HG03378 (cell line): ENCODE measurements around the gene ST3GAL3.

ENCODE experiments used
- ATAC-seq: cut with Tn5 transposase; IDR thresholded peaks from one replicate; pipeline ENCODE4 v1.9.1; 2021; ENCODE audit warnings: mild to moderate bottlenecking, moderate library complexity; ENCODE audit not compliant: unreplicated experiment

The ST3GAL3 gene

DNA sequence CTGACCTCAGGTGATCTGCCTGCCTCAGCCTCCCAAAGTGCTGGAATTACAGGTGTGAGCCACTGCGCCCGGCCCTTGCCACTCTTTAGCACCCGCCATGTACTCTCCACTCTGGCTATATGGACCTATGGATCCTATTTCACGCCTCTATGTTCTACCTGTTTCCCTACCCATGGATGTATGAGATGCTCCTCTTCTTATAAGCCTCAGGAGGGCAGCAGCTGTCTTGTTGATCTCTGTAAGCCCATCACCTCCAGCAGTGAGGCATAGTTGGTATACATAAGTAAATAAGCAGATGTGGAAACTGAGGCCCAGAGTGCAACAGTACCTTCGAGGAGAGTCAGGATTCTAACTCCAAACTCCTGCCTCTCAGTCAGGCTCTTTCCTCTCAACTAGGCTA lies 201.5 kb downstream of the ST3GAL3 start:
- ATAC-seq: no peak

DNA sequence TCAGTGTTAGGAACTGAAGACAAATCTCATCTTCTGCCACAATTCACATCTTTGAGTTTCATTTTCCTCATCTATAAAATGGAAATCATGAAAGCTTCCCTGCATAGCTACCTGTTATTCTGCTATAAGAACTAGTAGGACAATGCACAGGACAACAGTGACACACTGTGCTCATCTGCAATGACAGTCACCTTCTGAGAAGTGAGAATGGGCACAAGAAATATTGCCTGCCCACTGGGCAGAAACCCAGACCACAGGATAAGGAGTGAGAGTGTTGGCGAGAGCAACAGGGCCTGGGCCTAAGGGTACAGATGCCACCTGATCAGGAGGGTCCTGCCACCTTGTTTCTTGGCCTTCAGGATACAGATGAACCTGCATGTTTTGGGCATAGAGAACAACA lies 203.0 kb downstream of the ST3GAL3 start:
- no peak for ATAC-seq

DNA sequence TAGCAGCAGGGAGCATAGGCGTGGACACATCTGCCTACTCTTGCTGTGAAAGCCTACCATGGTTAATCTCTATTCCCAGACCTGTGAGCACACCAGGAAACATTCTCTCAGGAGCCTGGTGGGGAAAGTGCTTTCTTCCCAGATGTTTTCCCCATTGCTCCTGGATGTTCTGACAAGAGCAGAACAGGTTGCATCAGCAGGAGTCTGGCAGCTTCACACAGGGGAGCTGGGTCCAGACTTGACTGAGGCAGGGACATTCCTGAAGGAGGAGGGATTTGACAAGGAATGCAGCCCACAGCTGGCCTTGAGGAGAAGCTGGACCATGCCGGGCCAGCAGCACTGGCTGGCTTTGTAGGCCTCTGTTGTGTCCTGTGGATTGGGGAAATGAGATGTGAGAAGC lies 205.3 kb downstream of the ST3GAL3 start:
- no peak for ATAC-seq

- ATAC-seq: no peak
Measured at GRCh38 chr1:43913051-43913501, 205.7 kb downstream of the ST3GAL3 start.

GRCh38 chr1:43913666-43914360 lies 206.5 kb downstream of the ST3GAL3 start:
- no peak for ATAC-seq

DNA sequence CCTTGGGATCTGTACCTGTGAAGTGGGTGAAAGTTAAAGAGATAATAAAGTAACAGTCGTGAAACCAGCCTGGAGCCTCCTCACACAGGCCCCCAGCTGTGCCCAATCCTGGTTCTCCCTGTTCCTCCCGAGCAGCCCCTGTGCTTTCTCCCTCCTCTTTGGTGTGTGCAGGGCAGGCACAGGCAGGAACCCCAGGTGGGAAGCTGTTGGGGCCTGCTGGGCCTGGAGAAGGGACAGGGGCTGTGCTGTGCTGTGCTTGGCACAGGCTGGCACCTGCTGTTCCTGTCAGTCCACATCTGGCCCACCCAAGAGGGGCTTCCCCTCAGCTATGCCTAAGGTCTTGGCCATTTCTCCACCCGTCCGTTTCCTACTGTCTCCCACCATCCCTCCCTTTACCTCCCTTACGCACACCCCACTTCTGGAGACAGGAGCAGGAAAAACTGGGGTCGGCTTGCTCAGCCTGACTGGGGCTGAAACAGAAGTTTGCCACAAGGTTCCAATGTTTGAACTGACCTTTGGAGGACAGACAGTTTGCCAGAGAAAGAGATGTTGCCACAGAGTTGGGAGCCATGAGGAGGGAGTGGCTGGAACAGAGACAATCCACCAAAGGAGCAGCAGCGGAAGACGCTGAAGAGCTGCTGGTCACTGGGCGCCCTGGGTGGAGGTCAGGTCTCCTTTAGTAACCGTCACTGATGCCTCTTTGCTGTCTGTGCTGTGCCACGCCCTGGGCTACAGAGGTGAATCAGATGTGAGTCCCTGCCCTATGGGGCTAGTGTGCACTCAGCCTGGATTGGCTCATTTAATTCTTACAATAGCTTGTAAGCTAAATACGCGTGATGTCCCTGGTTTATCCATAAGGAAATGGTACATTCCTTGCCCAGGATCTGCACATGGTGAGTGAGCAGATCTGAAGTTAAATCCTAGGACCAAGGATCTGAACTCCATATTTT lies 207.5 kb downstream of the ST3GAL3 start:
- no peak for ATAC-seq

GRCh38 chr1:43919906-43920305 lies 212.6 kb downstream of the ST3GAL3 start:
- no peak for ATAC-seq

- no peak for ATAC-seq
Measured at GRCh38 chr1:43921022-43921421, 213.7 kb downstream of the ST3GAL3 start.

GRCh38 chr1:43924516-43924915 lies 217.2 kb downstream of the ST3GAL3 start:
- ATAC-seq: no peak

DNA sequence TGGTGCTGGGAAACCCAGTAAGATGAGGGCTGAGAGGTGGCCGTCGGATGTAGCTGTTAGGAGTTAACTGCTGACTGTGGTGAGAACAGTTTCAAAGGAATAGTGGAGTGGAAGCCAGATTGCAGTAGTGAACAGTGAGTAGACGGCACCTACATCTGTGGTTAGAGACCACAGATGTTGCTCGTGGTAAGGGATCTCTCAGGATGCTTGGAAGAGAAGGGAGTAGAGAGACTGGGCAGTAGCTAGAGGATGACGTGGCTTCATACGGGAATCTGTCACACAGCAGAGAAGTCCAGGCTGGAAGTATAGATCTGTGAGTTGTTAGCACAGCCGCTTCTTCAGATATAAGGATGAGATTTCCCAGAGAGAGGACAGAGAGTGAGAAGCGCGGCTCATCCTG lies 218.5 kb downstream of the ST3GAL3 start:
- ATAC-seq: no peak

GRCh38 chr1:43930168-43930948 lies 223.0 kb downstream of the ST3GAL3 start:
- no peak for ATAC-seq

- ATAC-seq: no peak
Measured at GRCh38 chr1:43930949-43931275, 223.6 kb downstream of the ST3GAL3 start.

GRCh38 chr1:43931711-43932660 lies 224.7 kb downstream of the ST3GAL3 start:
- no peak for ATAC-seq

- ATAC-seq: no peak
Measured at GRCh38 chr1:43932786-43933385, 225.6 kb downstream of the ST3GAL3 start.

- no peak for ATAC-seq
Measured at GRCh38 chr1:43933386-43934100, 226.2 kb downstream of the ST3GAL3 start, which contains the start of gene ARTN. TSS of gene ARTN (plus strand) at chr1:43933801. CDS start at chr1:43935657, 1,856 bp downstream.

- ATAC-seq: no peak
Measured at GRCh38 chr1:43934101-43934985, 227.0 kb downstream of the ST3GAL3 start.

DNA sequence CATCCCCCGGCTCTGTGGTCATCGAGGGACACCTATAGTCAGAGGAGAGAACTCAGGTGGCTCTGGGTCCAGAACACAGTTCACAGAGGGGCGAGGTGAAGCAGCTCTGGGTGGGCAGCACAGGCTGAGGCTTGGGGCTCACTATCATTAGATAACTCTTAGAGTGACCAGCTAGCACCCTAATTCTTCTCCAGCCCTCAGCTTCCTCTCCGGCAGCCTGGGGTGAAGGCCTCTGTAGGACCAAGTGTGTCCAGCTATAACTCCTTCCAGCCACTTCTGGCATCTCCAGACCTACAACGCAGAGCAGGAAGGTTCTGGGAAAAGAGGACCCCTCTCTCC lies 227.6 kb downstream of the ST3GAL3 start:
- no peak for ATAC-seq

- no peak for ATAC-seq
Measured at GRCh38 chr1:43935711-43936427, 228.5 kb downstream of the ST3GAL3 start.
